H1 (cell line): ENCODE results near the gene NT5DC1. TPM values are rescaled to one million over a fixed set of nuclear protein-coding genes. Genes with fewer than 3 reads are reported as not detected.

Experiments used
- CHD7 ChIP-seq: fragments of 300-600 bp; sonication (generic); IDR thresholded peaks from 2 replicates; pipeline ENCODE4 v1.7.1; 2012; ENCODE audit warnings: low read length, moderate library complexity, mild to moderate bottlenecking, inconsistent platforms; ENCODE audit not compliant: insufficient replicate concordance
- FOSL1 ChIP-seq: IDR thresholded peaks from 2 replicates; pipeline ENCODE4 v1.6.1; 2011; ENCODE audit warnings: mild to moderate bottlenecking, low read depth, low read length, moderate library complexity; ENCODE audit not compliant: insufficient read depth
- KDM5A ChIP-seq: fragments of 200-600 bp; IDR thresholded peaks from 2 replicates; pipeline ENCODE4 v1.7.1; 2012; ENCODE audit warnings: mild to moderate bottlenecking, low read length, inconsistent platforms, mixed read lengths
- NANOG ChIP-seq: IDR thresholded peaks from 2 replicates; pipeline ENCODE4 v1.6.1; 2011; ENCODE audit warnings: low read length, low read depth, mild to moderate bottlenecking, inconsistent platforms; ENCODE audit not compliant: insufficient read depth, poor library complexity, severe bottlenecking
- SP2 ChIP-seq: IDR thresholded peaks from 2 replicates; pipeline ENCODE4 v1.6.1; 2012; ENCODE audit warnings: mild to moderate bottlenecking, low read length, inconsistent platforms
- TBP ChIP-seq: IDR thresholded peaks from 2 replicates; pipeline ENCODE4 v1.6.1; 2011; ENCODE audit warnings: low read depth, low read length, improper control_type of control experiment
- polyA plus RNA-seq, 7 experiments: library from polyadenylated mRNA; depleted of rRNA in 3 of 7; stranded (reverse) in 5 of 7; unstranded in 2 of 7; fragments of >200 nt in 5 of 7; fragments of 200-250 nt in 2 of 7; gene quantifications; 1 replicate in 5 of 7; 2 replicates in 1 of 7; 4 replicates in 1 of 7; pipeline versions ENCODE4 v1.2.1 to v1.2.3, GENCODE V29; 2011 to 2013; ENCODE audit warnings: missing spikeins in 2 of 7, mixed read lengths in 2 of 7
- total RNA-seq: library from RNA; stranded (reverse); fragmentation: NEBNext Ultra II Directional; extraction: Animal tissue kit (Norgen Biotek cat#: 25700); gene quantifications from 2 replicates; pipeline ENCODE4 v1.2.1, GENCODE V29; 2021
- TF ChIP-seq, protein P1 (sequence below): IDR thresholded peaks from 2 replicates; pipeline ENCODE4 v1.6.1; 2012; ENCODE audit warnings: low read length, inconsistent platforms

The NT5DC1 gene
- total and polyA plus RNA-seq, 2 of the 8 experiments (the other 6 are each of a cell fraction or from before 2014, with no cell fraction given), result 25.3 to 72.7 TPM

- TF ChIP-seq CHD7 (no peak), NANOG (no peak), KDM5A (no peak), FOSL1 (no peak), TBP (no peak), SP2 (no peak)
- TF ChIP-seq, protein P1, sequence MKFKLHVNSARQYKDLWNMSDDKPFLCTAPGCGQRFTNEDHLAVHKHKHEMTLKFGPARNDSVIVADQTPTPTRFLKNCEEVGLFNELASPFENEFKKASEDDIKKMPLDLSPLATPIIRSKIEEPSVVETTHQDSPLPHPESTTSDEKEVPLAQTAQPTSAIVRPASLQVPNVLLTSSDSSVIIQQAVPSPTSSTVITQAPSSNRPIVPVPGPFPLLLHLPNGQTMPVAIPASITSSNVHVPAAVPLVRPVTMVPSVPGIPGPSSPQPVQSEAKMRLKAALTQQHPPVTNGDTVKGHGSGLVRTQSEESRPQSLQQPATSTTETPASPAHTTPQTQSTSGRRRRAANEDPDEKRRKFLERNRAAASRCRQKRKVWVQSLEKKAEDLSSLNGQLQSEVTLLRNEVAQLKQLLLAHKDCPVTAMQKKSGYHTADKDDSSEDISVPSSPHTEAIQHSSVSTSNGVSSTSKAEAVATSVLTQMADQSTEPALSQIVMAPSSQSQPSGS, result no peak
Measured at GRCh38 chr6:116221911-116222310, 121.3 kb downstream of the NT5DC1 start (continued).
